OCI-LY7 (cell line): ENCODE measurements around the gene SOX4. TPM values are rescaled to one million over a fixed set of nuclear protein-coding genes. Genes with fewer than 3 reads are reported as not detected.

ENCODE experiments used
- BruUV-seq: library from RNA; stranded (reverse); fragments of 400-500 nt; replicated peaks from 2 replicates; lab custom pipeline; 2021; lab: Mats Ljungman, UMichigan
- CTCF ChIA-PET: fragments of 300-600 bp; sonication (Branson Sonifier 250); formaldehyde crosslinking; loops from one replicate; lab custom pipeline; 2022; ENCODE audit warnings: antibody characterized with exemption; ENCODE audit not compliant: unreplicated experiment; lab: Charles Lee
- POLR2A ChIA-PET: fragments of 300-600 bp; sonication (Branson Sonifier 250); formaldehyde crosslinking; loops from one replicate; lab custom pipeline; 2022; ENCODE audit warnings: antibody characterized with exemption; lab: Charles Lee
- DNase-seq: peaks from one replicate; pipeline ENCODE4 v3.0.0-alpha.2; 2015; ENCODE audit warnings: low spot score
- H2AFZ ChIP-seq: fragments of 200-600 bp; sonication (generic), shearing (Covaris generic); 2 replicates; pipeline ENCODE4 v1.6.1; 2014; ENCODE audit warnings: mild to moderate bottlenecking, antibody characterized with exemption, low read length, moderate library complexity
- H3K27ac ChIP-seq: fragments of 200-600 bp; sonication (generic); 2 replicates; pipeline ENCODE4 v1.5.1; 2014; ENCODE audit warnings: mixed run types, low read depth, mild to moderate bottlenecking, moderate library complexity, low read length, inconsistent platforms; ENCODE audit not compliant: poor library complexity, severe bottlenecking
- H3K36me3 ChIP-seq: fragments of 200-600 bp; sonication (generic); 2 replicates; pipeline ENCODE4 v1.6.1; 2014; ENCODE audit warnings: mild to moderate bottlenecking, antibody characterized with exemption, low read length, moderate library complexity, mixed read lengths; ENCODE audit not compliant: insufficient read depth
- H3K4me1 ChIP-seq: fragments of 200-600 bp; sonication (generic); 2 replicates; pipeline ENCODE4 v1.5.1; 2014; ENCODE audit warnings: mild to moderate bottlenecking, low read length; ENCODE audit not compliant: insufficient read depth, poor library complexity, severe bottlenecking
- H3K4me2 ChIP-seq: fragments of 200-600 bp; sonication (generic); 2 replicates; pipeline ENCODE4 v1.6.1; 2014; ENCODE audit warnings: mild to moderate bottlenecking, low read length
- H3K4me3 ChIP-seq: fragments of 200-600 bp; sonication (generic); 2 replicates; pipeline ENCODE4 v1.5.1; 2014; ENCODE audit warnings: mild to moderate bottlenecking, low read depth, low read length; ENCODE audit not compliant: poor library complexity, severe bottlenecking
- H3K79me2 ChIP-seq: fragments of 200-600 bp; sonication (generic); 2 replicates; pipeline ENCODE4 v1.6.1; 2016; ENCODE audit warnings: low read depth, mild to moderate bottlenecking, low read length, moderate library complexity, mixed read lengths; ENCODE audit not compliant: insufficient read depth
- H3K9me2 ChIP-seq: fragments of 200-600 bp; sonication (generic); 2 replicates; pipeline ENCODE4 v1.6.1; 2016; ENCODE audit warnings: mild to moderate bottlenecking, low read length, mixed read lengths; ENCODE audit not compliant: insufficient read depth
- H3K9me3 ChIP-seq: fragments of 200-600 bp; sonication (generic); 2 replicates; pipeline ENCODE4 v1.6.1; 2014; ENCODE audit warnings: mild to moderate bottlenecking, mixed run types, low read length, mixed read lengths
- H4K20me1 ChIP-seq: fragments of 200-600 bp; sonication (generic); 2 replicates; pipeline ENCODE4 v1.6.1; 2014; ENCODE audit warnings: mild to moderate bottlenecking, antibody characterized with exemption, low read length, moderate library complexity, mixed read lengths; ENCODE audit not compliant: insufficient read depth
- CTCF ChIP-seq: fragments of 200-600 bp; sonication (generic); conservative IDR thresholded peaks from 2 replicates; pipeline ENCODE4 v1.5.1; 2014; ENCODE audit warnings: mild to moderate bottlenecking, antibody characterized with exemption, low read length, moderate library complexity, mixed read lengths
- EZH2phosphoT487 ChIP-seq: fragments of 200-600 bp; sonication (generic); IDR thresholded peaks from 2 replicates; pipeline ENCODE4 v1.6.1; 2018; ENCODE audit warnings: low read depth, borderline replicate concordance, mild to moderate bottlenecking, mixed run types, antibody characterized with exemption, low read length, moderate library complexity, mixed read lengths
- intact Hi-C: fragments of 100-400 bp; cut with micrococcal nuclease; formaldehyde crosslinking; loops from one replicate; pipeline ENCODE4 v1.10.0; 2022; ENCODE audit not compliant: unreplicated experiment
- total RNA-seq, 2 experiments: library from RNA; depleted of rRNA in 1 of 2; stranded (reverse); fragments of >200 nt in 1 of 2; shearing (Covaris generic) in 1 of 2; gene quantifications; 2 replicates each; pipeline ENCODE4 v1.2.3, GENCODE V29; 2014 to 2022

The SOX4 gene
- total RNA-seq, 2 experiments from 2014 or later = 55.2 to 58.1 TPM

GRCh38 chr6:21598674-21599023 lies 5.1 kb downstream of the SOX4 start:
- intact Hi-C loops = no loop called here
- H4K20me1 ChIP-seq = peaks cover 16% of the 10 kb centered on the region; the same call in 1 of the 2 replicates
- H3K4me3 ChIP-seq = peak overlapping the region; percentile 94
- ChIA-PET POLR2A (interaction anchor here (0.5 to 1.5 kb wide), 2 partner anchors 11 to 501 kb away, joined by 4 to 10 read pairs; no protein-coding TSS in a partner anchor), CTCF (interaction anchor here (0.8 kb wide), 1 partner anchor 10 kb away, joined by 3 read pairs; no protein-coding TSS in a partner anchor)
- peak; percentile 28 for DNase-seq
- peaks cover 67% of the 10 kb centered on the region for H3K79me2 ChIP-seq
- BruUV-seq = no TSS peak
- no peak overlapping the region for H2AFZ ChIP-seq
- H3K36me3 ChIP-seq = peaks cover 53% of the 10 kb centered on the region
- H3K27ac ChIP-seq = peak overlapping the region; percentile 98
- H3K4me1 ChIP-seq = peaks cover 60% of the 10 kb centered on the region
- TF ChIP-seq CTCF (no peak), EZH2phosphoT487 (no peak)
- H3K9me3 ChIP-seq = no peaks in the 10 kb centered on the region
- no peaks in the 10 kb centered on the region for H3K9me2 ChIP-seq
- H3K4me2 ChIP-seq = peak overlapping the region; percentile 81

- ChIA-PET CTCF (interaction anchor here (0.8 kb wide), 1 partner anchor 11 kb away, joined by 3 read pairs; no protein-coding TSS in a partner anchor), POLR2A (interaction anchor here (1.5 to 2.7 kb wide), 2 partner anchors 10 kb away, joined by 7 to 10 read pairs; no protein-coding TSS in a partner anchor)
- BruUV-seq = no TSS peak
- no peak for TF ChIP-seq EZH2phosphoT487
- TF ChIP-seq CTCF = no peak
- no peak for DNase-seq
- Histone ChIP-seq H2AFZ (no peak overlapping the region), H3K79me2 (peaks cover 61% of the 10 kb centered on the region), H4K20me1 (peaks cover 16% of the 10 kb centered on the region; the same call in 1 of the 2 replicates), H3K4me2 (peak overlapping the region; percentile 81), H3K27ac (peak overlapping the region; percentile 98), H3K9me3 (no peaks in the 10 kb centered on the region), H3K4me3 (peak overlapping the region; percentile 94), H3K9me2 (no peaks in the 10 kb centered on the region), H3K4me1 (peaks cover 65% of the 10 kb centered on the region), H3K36me3 (peaks cover 53% of the 10 kb centered on the region)
- intact Hi-C loops = no loop called here
Measured at GRCh38 chr6:21599051-21599696, 5.6 kb downstream of the SOX4 start.

GRCh38 chr6:21601339-21601923 lies 7.9 kb downstream of the SOX4 start:
- TF ChIP-seq EZH2phosphoT487 = no peak
- TF ChIP-seq CTCF = no peak
- CTCF ChIA-PET = no interaction called here

More at GRCh38 chr6:21601339-21601923, 7.9 kb downstream of the SOX4 start:
- Histone ChIP-seq H3K4me3 (no peak overlapping the region), H4K20me1 (peaks cover 16% of the 10 kb centered on the region; the same call in 1 of the 2 replicates), H3K4me2 (no peak overlapping the region), H3K27ac (peak overlapping the region; percentile 98), H3K9me3 (no peaks in the 10 kb centered on the region), H3K36me3 (peaks cover 40% of the 10 kb centered on the region), H2AFZ (no peak overlapping the region), H3K9me2 (no peaks in the 10 kb centered on the region), H3K79me2 (peaks cover 41% of the 10 kb centered on the region), H3K4me1 (peaks cover 79% of the 10 kb centered on the region)
- DNase-seq = no peak
- BruUV-seq = no TSS peak
- POLR2A ChIA-PET = interaction anchor here (0.6 to 2.7 kb wide), 3 partner anchors 8 to 375 kb away, joined by 3 to 7 read pairs (median 5); partner anchors contain the start of gene SOX4
- intact Hi-C loops = no loop called here
